ENCODE data around the gene NUP153.

Gene NUP153

DNA sequence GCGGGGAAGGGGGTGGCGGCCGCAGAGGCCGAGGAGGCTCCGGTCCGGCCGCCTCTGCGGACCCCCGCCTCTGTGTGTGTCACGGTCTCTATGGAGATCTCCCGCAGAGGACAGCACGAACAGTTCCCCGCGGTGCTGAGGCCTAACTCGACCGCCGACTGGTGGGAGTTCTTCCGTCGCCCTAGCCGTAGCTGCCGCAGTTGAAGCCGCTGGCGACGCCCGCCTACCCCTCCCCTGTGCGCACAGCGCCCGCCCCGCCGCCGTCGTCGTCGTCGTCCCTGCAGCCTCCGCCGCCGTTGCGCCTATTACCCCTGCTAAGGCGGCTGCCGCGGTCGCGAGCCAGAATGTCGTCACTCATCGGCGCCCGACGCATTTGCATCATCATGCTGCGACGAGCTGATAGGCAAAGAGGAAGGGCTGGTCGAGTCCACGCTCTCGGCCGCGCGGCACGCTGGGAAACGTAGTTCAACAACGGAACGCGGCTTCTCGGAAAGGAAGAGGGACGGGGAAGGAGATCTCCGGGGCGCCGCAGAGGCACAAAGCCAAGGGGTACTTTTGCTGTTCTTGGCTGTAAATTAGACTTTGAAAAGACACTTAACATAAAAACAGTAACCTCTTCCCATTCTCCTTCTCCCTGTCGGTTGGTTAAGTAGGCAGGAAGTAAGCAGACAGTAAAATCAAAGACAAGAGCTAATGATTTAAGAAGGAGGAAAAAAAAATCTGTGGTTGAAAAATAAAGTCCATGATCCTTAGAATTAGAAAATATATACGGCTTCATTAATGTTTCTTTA, at the start of gene NUP153:
NUP153 (minus strand) TSS at position 346 of the 791 bp plus-strand sequence. CDS start 538 bp downstream, outside the sequence.
- no peak for TF ChIP-seq GATA3 (IDR thresholded peaks at IDR 0.05; ENCODE audit: low read depth, low read length)
- peak; percentile 27; the same call in 1 of the 2 replicates for TF ChIP-seq GATA2 (IDR thresholded peaks at IDR 0.05; ENCODE audit: low read depth, low read length)

DNA sequence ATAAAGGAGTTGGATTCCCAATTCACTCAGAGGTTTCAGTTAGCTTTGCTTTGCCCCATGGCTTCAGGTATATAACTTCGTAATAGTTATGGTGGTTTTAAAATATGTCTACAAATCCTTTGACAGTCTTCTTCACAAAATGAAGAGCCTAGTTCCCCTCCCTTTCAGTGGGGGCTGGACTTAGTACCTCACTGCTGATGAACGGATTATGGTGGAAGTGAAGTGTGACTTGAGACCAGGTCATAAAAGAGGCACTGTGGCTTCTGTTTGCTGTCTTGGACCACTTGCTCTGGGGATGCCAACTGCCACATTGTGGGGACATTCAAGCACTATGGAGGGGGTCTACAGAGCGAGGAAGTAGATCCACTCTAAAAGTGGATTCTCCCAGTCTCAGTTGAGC, 47.5 kb upstream of the NUP153 start:
- no peak for TF ChIP-seq GATA2 (IDR thresholded peaks at IDR 0.05; ENCODE audit: low read depth, low read length)
- TF ChIP-seq GATA3 (IDR thresholded peaks at IDR 0.05; ENCODE audit: low read depth, low read length), result no peak

- TF ChIP-seq GATA3 (IDR thresholded peaks at IDR 0.05; ENCODE audit: low read depth, low read length) (no peak), GATA2 (IDR thresholded peaks at IDR 0.05; ENCODE audit: low read depth, low read length) (no peak)
These were observed 37.5 kb upstream of the NUP153 start for GRCh38 chr6:17744019-17744756.

DNA sequence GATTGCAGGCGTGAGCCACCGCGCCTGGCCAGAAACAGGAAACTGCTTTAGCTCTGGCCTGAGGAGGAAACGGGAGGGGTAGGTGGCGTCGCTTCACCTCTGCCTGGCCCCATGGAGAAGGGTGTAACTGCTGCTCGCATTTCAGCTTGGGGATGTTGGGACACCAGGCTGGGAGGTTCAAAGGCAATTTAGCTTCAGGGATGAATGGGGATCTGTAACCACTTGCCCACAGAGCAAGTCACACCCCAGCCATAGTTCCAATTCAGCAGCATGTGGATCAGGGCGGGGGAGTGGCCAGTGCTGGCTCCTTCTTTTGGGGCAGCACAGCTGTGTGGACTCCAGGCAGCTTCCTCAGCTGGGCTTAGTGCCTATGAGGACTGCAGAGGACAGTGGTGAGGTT, 34.8 kb upstream of the NUP153 start:
- TF ChIP-seq GATA2 (IDR thresholded peaks at IDR 0.05; ENCODE audit: low read depth, low read length) (no peak), GATA3 (IDR thresholded peaks at IDR 0.05; ENCODE audit: low read depth, low read length) (no peak)

DNA sequence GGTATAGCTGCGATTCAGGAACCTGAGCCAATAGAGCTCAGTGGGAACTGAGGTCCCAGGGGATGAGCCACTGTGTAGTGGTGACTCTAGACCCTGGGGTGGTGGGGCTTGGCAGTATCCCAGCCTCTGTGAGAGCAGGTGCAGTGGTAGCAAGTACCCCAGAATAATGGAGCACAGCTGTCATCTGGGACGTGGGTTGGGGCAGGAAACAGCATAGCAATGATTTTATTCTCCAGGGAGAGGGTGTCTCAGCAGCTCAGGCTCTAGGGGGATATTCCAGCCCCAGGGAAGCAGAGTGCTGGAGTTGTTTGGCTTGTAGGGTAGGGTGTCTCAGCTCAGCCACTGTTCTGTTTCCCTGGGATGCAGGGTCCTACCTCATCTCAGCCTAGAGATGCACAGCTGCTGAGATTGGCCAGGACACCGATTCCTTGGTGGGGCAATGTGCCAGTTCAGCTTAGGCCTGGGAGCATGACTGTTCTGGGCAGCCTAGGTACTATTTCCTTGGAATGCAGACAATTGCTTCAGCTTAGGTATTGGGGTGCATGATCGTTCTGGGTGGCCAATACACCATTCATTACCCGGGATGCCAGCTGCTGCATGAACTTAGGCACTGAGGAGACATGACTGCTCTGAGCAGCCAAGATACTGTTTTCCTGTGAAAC, 34.0 kb upstream of the NUP153 start:
- TF ChIP-seq GATA2 (IDR thresholded peaks at IDR 0.05; ENCODE audit: low read depth, low read length) (no peak), GATA3 (IDR thresholded peaks at IDR 0.05; ENCODE audit: low read depth, low read length) (no peak)

GRCh38 chr6:17737704-17738252, 31.1 kb upstream of the NUP153 start:
- no peak for TF ChIP-seq GATA3 (IDR thresholded peaks at IDR 0.05; ENCODE audit: low read depth, low read length)
- no peak for TF ChIP-seq GATA2 (IDR thresholded peaks at IDR 0.05; ENCODE audit: low read depth, low read length)

DNA sequence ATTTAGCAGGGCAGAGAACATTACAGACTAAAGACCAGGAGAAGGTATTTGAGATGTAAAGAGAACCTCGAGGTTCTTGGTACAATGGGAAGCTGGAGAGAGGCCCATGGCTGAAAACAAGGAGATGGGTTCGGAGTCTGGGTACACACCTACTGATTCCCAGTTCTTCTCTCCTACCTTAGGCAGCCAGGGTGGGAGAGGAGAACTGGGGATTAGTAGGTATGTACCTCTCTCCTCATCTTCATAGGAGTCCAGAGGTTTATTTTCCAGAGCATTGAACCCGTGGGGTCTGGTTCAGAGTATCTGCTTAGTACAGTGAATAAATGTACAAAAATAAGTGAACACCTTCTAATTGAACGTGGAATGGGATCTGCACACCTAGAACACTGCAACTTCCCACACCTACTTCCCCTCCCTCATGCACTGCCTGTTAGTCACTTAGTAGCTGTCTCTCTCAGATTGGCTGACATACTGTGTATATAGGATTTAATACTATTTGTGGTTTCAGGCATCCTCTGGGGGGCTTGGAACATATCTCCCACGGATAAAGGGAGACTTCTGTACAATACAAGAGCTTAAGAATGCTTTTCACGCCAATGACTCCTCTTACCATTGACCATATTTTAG, 23.5 kb upstream of the NUP153 start:
- TF ChIP-seq GATA3 (IDR thresholded peaks at IDR 0.05; ENCODE audit: low read depth, low read length), result no peak
- no peak for TF ChIP-seq GATA2 (IDR thresholded peaks at IDR 0.05; ENCODE audit: low read depth, low read length)

DNA sequence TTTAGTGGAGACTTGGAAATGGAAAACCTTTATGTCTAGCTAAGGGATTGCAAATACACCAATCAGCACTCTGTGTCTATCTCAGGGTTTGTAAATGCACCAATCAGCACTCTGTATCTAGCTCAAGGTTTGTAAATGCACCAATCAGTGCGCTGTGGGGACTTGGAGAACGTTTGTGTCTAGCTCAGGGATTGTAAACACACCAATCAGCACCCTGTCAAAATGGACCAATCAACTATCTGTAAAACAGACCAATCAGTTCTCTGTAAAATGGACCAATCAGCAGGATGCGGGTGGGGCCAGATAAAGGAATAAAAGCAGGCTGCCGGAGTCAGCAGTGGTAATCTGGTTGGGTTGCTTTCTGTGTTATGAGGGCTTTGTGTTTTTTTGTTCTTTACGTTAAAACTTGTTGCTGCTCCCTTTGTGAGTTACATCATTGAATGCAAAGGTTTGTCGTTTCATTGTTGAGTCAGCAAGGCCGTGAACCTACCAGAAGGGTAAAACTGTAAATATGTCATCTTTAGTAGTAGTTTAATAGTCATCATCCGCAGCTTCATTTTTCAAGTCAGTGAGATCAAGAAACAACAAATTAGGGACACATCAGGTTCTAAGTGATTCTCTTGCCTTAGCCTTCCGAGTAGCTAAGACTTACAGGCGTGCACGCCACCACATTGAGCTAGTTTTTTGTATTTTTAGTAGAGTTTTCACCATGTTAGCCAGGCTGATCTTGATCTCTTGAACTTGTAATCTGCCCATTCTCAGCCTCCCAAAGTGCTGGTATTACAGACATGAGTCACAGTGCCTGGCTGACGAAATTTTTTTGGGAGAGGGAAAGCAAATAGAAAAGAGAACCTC, 22.7 kb upstream of the NUP153 start:
- TF ChIP-seq GATA3 (IDR thresholded peaks at IDR 0.05; ENCODE audit: low read depth, low read length) (no peak), GATA2 (IDR thresholded peaks at IDR 0.05; ENCODE audit: low read depth, low read length) (no peak)

GRCh38 chr6:17728551-17729222, 22.0 kb upstream of the NUP153 start:
- TF ChIP-seq GATA3 (IDR thresholded peaks at IDR 0.05; ENCODE audit: low read depth, low read length) (no peak), GATA2 (IDR thresholded peaks at IDR 0.05; ENCODE audit: low read depth, low read length) (no peak)

- no peak for TF ChIP-seq GATA2 (IDR thresholded peaks at IDR 0.05; ENCODE audit: low read depth, low read length)
- no peak for TF ChIP-seq GATA3 (IDR thresholded peaks at IDR 0.05; ENCODE audit: low read depth, low read length)
These were observed 18.4 kb upstream of the NUP153 start for GRCh38 chr6:17725083-17725482.

DNA sequence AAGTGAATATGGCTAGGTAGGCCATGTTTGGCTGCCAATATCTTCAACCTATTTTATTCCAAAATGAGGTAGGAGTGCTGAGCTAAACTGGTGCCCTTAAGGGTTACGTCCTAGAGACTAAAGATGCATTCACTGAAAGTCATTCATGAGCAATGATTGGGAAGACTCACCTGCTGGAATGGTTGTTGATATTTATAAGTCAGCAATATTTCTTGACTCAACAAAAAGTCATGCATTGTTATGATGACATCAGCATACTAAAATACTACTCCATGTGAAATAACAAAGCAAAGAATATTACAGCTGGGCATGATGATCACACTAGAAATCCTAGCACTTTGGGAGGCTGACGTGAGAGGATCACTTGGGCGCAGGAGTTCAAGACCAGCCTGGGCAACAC, 17.6 kb upstream of the NUP153 start:
- TF ChIP-seq GATA2 (IDR thresholded peaks at IDR 0.05; ENCODE audit: low read depth, low read length) (no peak), GATA3 (IDR thresholded peaks at IDR 0.05; ENCODE audit: low read depth, low read length) (no peak)

DNA sequence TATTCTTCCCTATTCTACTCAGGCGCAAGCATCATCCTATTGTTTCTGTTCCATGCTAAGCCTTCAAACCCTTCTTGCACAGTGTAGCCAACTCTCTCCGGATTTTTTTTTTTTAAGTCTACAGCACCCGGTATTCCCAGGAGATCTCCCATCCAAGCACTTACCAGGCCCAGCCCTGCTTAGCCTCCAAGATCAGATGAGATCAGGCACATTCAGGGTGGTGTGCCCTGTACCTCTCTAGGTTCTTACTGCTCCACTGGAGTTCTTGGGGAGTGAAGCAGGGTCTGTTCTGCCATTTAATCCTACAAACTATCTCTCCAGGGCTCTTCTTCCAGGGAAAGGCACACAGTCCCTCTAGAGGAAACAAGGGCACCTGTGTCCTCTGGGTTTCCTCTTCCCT, 14.9 kb upstream of the NUP153 start:
- TF ChIP-seq GATA3 (IDR thresholded peaks at IDR 0.05; ENCODE audit: low read depth, low read length) (no peak), GATA2 (IDR thresholded peaks at IDR 0.05; ENCODE audit: low read depth, low read length) (no peak)
